HEK293T (cell line): ENCODE results near the gene AR.

Source experiments
- BHLHE40 ChIP-seq: fragments of 450-650 bp; IDR thresholded peaks from 2 replicates; pipeline ENCODE4 v1.6.1; 2016; ENCODE audit warnings: mild to moderate bottlenecking, moderate library complexity, borderline replicate concordance
- ELF4 ChIP-seq: fragments of 450-650 bp; IDR thresholded peaks from 2 replicates; pipeline ENCODE4 v1.6.1; 2017; ENCODE audit warnings: antibody characterized with exemption
- PKNOX1 ChIP-seq: fragments of 450-650 bp; IDR thresholded peaks from 2 replicates; pipeline ENCODE4 v1.6.1; 2016
- SP1 ChIP-seq: fragments of 450-650 bp; IDR thresholded peaks from 2 replicates; pipeline ENCODE4 v1.6.1; 2017

- no peak for TF ChIP-seq SP1
- TF ChIP-seq BHLHE40: no peak
- no peak for TF ChIP-seq ELF4
- TF ChIP-seq PKNOX1: no peak
Measured at GRCh38 chrX:67564475-67564874, 20.7 kb downstream of the AR start.
